ENCODE data around the gene TIAM1.

GRCh38 chr21:31281561-31281960 is 62.5 kb downstream of the TIAM1 start:
- TF ChIP-seq CTCF (conservative IDR thresholded peaks at IDR 0.05) (no peak), EZH2 (IDR thresholded peaks at IDR 0.05; ENCODE audit: low read depth) (no peak)

Measured in PC-9 (cell line).